Measurements from ENCODE around the gene FGGY.

DNA sequence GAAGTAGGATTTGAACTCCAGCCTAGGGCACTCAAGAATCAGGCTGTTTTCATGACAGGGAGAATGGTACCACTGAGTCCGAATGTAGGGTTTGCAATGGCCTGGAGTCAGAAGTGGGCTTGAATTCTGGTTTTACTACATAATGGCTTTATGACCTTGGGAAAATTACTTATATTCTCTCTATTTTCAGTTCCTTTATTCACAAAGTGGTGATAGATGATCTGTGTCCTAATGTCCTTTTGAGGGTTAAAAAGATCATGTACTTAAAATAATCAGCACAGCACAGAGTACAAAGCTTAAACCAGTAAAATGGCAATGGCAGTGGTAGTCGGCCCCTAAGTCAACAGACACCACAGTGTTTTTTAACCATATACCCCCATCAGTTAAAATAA lies 454.1 kb downstream of the FGGY start:
- TF ChIP-seq, protein P1, sequence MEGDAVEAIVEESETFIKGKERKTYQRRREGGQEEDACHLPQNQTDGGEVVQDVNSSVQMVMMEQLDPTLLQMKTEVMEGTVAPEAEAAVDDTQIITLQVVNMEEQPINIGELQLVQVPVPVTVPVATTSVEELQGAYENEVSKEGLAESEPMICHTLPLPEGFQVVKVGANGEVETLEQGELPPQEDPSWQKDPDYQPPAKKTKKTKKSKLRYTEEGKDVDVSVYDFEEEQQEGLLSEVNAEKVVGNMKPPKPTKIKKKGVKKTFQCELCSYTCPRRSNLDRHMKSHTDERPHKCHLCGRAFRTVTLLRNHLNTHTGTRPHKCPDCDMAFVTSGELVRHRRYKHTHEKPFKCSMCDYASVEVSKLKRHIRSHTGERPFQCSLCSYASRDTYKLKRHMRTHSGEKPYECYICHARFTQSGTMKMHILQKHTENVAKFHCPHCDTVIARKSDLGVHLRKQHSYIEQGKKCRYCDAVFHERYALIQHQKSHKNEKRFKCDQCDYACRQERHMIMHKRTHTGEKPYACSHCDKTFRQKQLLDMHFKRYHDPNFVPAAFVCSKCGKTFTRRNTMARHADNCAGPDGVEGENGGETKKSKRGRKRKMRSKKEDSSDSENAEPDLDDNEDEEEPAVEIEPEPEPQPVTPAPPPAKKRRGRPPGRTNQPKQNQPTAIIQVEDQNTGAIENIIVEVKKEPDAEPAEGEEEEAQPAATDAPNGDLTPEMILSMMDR (IDR thresholded peaks at IDR 0.05; ENCODE audit: borderline replicate concordance, extremely low read depth, low read length, poor library complexity, severe bottlenecking), result no peak
- no peak for TF ChIP-seq EZH2 (IDR thresholded peaks at IDR 0.05; ENCODE audit: borderline replicate concordance, low read depth, low read length, severe bottlenecking)

All from DND-41 (cell line).